HepG2 (cell line): ENCODE data around the gene DNPH1. TPM values are rescaled to one million over a fixed set of nuclear protein-coding genes. Genes with fewer than 3 reads are reported as not detected.

ENCODE experiments used
- FOXP1 ChIP-seq, 2 experiments: fragments of 450-650 bp in 1 of 2; IDR thresholded peaks; 2 replicates each; pipeline ENCODE4 v1.6.1; 2017 to 2018; ENCODE audit warnings: antibody characterized with exemption in 1 of 2
- MAF1 ChIP-seq: sonication (generic); formaldehyde crosslinking; IDR thresholded peaks from 2 replicates; pipeline ENCODE4 v1.5.0; 2020; ENCODE audit warnings: missing genetic modification reagents, borderline replicate concordance
- NAIF1 ChIP-seq: sonication (generic); formaldehyde crosslinking; IDR thresholded peaks from 2 replicates; pipeline ENCODE4 v1.5.0; 2020; ENCODE audit warnings: mild to moderate bottlenecking, missing genetic modification reagents, borderline replicate concordance
- REPIN1 ChIP-seq: sonication (generic); formaldehyde crosslinking; IDR thresholded peaks from 2 replicates; pipeline ENCODE4 v1.8.0; 2022; ENCODE audit warnings: missing genetic modification reagents, low read depth, mild to moderate bottlenecking, borderline replicate concordance
- REXO4 ChIP-seq: sonication (generic); formaldehyde crosslinking; IDR thresholded peaks from 2 replicates; pipeline ENCODE4 v1.8.0; 2022; ENCODE audit warnings: missing genetic modification reagents, mild to moderate bottlenecking, borderline replicate concordance
- SRSF9 ChIP-seq: fragments of 200-400 bp; formaldehyde crosslinking; IDR thresholded peaks from 2 replicates; pipeline ENCODE4 v1.6.1; 2018; ENCODE audit warnings: borderline replicate concordance, mild to moderate bottlenecking, low read depth, low read length; ENCODE audit not compliant: insufficient read depth, poor library complexity, severe bottlenecking
- TEAD2 ChIP-seq: sonication (generic); formaldehyde crosslinking; IDR thresholded peaks from 2 replicates; pipeline ENCODE4 v1.9.0; 2021; ENCODE audit warnings: missing genetic modification reagents
- ZNF20 ChIP-seq: sonication (generic); formaldehyde crosslinking; IDR thresholded peaks from 2 replicates; pipeline ENCODE4 v1.4.0; 2020; ENCODE audit warnings: mild to moderate bottlenecking, moderate library complexity, missing genetic modification reagents
- ZNF205 ChIP-seq: IDR thresholded peaks from 2 replicates; pipeline ENCODE4 v1.6.1; 2018; ENCODE audit warnings: missing biosample characterization, missing genetic modification reagents
- ZNF296 ChIP-seq: sonication (generic); formaldehyde crosslinking; conservative IDR thresholded peaks from 2 replicates; pipeline ENCODE4 v1.5.0; 2020; ENCODE audit warnings: mild to moderate bottlenecking, missing genetic modification reagents
- ZNF547 ChIP-seq: sonication (generic); formaldehyde crosslinking; IDR thresholded peaks from 2 replicates; pipeline ENCODE4 v1.5.1; 2020; ENCODE audit warnings: mild to moderate bottlenecking, missing genetic modification reagents
- ZNF605 ChIP-seq: sonication (generic); formaldehyde crosslinking; IDR thresholded peaks from 2 replicates; pipeline ENCODE4 v1.8.0; 2022; ENCODE audit warnings: mild to moderate bottlenecking, missing genetic modification reagents
- ZNF672 ChIP-seq: sonication (generic); formaldehyde crosslinking; IDR thresholded peaks from 2 replicates; pipeline ENCODE4 v1.8.1; 2022; ENCODE audit warnings: missing genetic modification reagents
- ZNF768 ChIP-seq: sonication (generic); formaldehyde crosslinking; IDR thresholded peaks from 2 replicates; pipeline ENCODE4 v1.4.0; 2020; ENCODE audit warnings: missing genetic modification reagents
- polyA plus RNA-seq, 8 experiments: library from polyadenylated mRNA; depleted of rRNA in 3 of 8; stranded (reverse) in 7 of 8; unstranded in 1 of 8; fragments of >200 nt; fragmentation: Illumina TruSeq in 4 of 8; extraction: Trizol in 4 of 8; gene quantifications; 2 replicates each; pipeline versions ENCODE4 v1.2.1 to v1.2.3, GENCODE V29; 2011 to 2016; ENCODE audit warnings: low read depth in 4 of 8, missing spikeins in 1 of 8, mixed read lengths in 1 of 8; ENCODE audit not compliant: insufficient read depth in 1 of 8
- total RNA-seq, 5 experiments: library from RNA; depleted of rRNA; stranded (reverse); fragments of >200 nt; fragmentation: Illumina TruSeq; extraction: Trizol; gene quantifications; 2 replicates each; pipeline ENCODE4 v1.2.3, GENCODE V29; 2016; ENCODE audit warnings: low read depth in 1 of 5
- TF ChIP-seq, protein P1 (sequence below): IDR thresholded peaks from 2 replicates; pipeline ENCODE4 v1.6.1; 2016; ENCODE audit warnings: mild to moderate bottlenecking
- TF ChIP-seq, protein P2 (sequence below): IDR thresholded peaks from 2 replicates; pipeline ENCODE4 v1.6.1; 2016; ENCODE audit warnings: missing genetic modification reagents, missing compliant biosample characterization
- TF ChIP-seq, protein P3 (sequence below): sonication (generic); formaldehyde crosslinking; IDR thresholded peaks from 2 replicates; pipeline ENCODE4 v1.4.0; 2020; ENCODE audit warnings: mild to moderate bottlenecking, missing genetic modification reagents
- TF ChIP-seq, protein P4 (sequence below): sonication (generic); formaldehyde crosslinking; IDR thresholded peaks from 2 replicates; pipeline ENCODE4 v1.4.0; 2020; ENCODE audit warnings: missing genetic modification reagents, borderline replicate concordance

The DNPH1 gene
- total and polyA plus RNA-seq, 2 of the 13 experiments (the other 11 are each of a cell fraction or from before 2014, with no cell fraction given): 56.5 to 75.1 TPM

DNA sequence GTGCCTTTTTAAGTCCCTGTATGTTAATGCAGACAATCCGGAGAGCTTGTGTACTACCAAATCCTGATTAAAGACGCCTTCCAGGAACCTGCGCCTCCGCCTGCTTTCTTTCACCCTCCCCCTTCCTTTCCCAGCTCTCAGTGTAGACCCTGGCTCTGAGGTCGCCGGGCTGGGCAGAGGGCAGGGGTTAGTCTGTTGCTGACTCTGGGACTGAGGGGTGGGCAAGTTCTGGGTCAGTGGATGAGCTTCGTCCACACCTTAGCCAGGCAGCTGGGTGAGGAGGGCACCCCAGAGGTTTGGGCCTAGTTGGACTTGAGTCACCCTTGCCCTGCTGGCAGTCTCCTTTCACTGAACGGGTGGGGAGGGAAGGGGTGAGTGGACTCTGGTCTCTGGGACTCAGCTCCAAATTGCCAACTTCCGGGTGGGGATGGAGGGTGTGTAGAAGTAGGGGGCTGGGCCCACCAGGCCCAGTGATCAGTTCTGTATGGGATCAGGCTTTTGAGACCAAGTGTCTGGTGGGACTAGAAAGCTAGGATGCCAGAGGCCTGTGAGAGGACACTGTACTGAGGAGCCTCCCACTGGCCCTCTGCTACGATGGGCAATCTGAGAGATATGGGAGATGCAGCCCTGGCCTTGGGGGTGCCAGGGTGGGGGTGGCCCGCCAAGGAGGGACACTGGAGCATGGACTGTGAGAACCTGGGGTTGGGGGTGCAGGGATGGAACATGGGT is 47.5 kb upstream of the DNPH1 start (continued):
- TF ChIP-seq, protein P1, sequence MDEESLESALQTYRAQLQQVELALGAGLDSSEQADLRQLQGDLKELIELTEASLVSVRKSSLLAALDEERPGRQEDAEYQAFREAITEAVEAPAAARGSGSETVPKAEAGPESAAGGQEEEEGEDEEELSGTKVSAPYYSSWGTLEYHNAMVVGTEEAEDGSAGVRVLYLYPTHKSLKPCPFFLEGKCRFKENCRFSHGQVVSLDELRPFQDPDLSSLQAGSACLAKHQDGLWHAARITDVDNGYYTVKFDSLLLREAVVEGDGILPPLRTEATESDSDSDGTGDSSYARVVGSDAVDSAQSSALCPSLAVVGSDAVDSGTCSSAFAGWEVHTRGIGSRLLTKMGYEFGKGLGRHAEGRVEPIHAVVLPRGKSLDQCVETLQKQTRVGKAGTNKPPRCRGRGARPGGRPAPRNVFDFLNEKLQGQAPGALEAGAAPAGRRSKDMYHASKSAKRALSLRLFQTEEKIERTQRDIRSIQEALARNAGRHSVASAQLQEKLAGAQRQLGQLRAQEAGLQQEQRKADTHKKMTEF (CRISPR knock-in tag): peak; percentile 80
- TF ChIP-seq ZNF605 (CRISPR knock-in tag) (peak; percentile 80), ZNF296 (no peak; the same call in 1 of the 2 replicates), ZNF768 (CRISPR knock-in tag) (no peak), FOXP1 (IDR thresholded peaks at IDR 0.05) (no peak), FOXP1 (CRISPR knock-in tag; IDR thresholded peaks at IDR 0.05) (peak; percentile 39; the same call in 1 of the 2 replicates), ZNF547 (CRISPR knock-in tag) (peak; percentile 40; the same call in 1 of the 2 replicates), TEAD2 (no peak), ZNF20 (no peak), SRSF9 (no peak), MAF1 (CRISPR knock-in tag) (no peak), REPIN1 (CRISPR knock-in tag) (no peak), NAIF1 (CRISPR knock-in tag) (no peak), ZNF672 (no peak), ZNF205 (CRISPR knock-in tag) (0 out of 2 replicates have a peak, but pooled peaks have one; percentile 37), REXO4 (CRISPR knock-in tag) (no peak)
- TF ChIP-seq, protein P2, sequence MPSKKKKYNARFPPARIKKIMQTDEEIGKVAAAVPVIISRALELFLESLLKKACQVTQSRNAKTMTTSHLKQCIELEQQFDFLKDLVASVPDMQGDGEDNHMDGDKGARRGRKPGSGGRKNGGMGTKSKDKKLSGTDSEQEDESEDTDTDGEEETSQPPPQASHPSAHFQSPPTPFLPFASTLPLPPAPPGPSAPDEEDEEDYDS: peak; percentile 75
- TF ChIP-seq, protein P3, sequence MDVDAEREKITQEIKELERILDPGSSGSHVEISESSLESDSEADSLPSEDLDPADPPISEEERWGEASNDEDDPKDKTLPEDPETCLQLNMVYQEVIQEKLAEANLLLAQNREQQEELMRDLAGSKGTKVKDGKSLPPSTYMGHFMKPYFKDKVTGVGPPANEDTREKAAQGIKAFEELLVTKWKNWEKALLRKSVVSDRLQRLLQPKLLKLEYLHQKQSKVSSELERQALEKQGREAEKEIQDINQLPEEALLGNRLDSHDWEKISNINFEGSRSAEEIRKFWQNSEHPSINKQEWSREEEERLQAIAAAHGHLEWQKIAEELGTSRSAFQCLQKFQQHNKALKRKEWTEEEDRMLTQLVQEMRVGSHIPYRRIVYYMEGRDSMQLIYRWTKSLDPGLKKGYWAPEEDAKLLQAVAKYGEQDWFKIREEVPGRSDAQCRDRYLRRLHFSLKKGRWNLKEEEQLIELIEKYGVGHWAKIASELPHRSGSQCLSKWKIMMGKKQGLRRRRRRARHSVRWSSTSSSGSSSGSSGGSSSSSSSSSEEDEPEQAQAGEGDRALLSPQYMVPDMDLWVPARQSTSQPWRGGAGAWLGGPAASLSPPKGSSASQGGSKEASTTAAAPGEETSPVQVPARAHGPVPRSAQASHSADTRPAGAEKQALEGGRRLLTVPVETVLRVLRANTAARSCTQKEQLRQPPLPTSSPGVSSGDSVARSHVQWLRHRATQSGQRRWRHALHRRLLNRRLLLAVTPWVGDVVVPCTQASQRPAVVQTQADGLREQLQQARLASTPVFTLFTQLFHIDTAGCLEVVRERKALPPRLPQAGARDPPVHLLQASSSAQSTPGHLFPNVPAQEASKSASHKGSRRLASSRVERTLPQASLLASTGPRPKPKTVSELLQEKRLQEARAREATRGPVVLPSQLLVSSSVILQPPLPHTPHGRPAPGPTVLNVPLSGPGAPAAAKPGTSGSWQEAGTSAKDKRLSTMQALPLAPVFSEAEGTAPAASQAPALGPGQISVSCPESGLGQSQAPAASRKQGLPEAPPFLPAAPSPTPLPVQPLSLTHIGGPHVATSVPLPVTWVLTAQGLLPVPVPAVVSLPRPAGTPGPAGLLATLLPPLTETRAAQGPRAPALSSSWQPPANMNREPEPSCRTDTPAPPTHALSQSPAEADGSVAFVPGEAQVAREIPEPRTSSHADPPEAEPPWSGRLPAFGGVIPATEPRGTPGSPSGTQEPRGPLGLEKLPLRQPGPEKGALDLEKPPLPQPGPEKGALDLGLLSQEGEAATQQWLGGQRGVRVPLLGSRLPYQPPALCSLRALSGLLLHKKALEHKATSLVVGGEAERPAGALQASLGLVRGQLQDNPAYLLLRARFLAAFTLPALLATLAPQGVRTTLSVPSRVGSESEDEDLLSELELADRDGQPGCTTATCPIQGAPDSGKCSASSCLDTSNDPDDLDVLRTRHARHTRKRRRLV (CRISPR knock-in tag): no peak; the same call in 1 of the 2 replicates
- TF ChIP-seq, protein P4, sequence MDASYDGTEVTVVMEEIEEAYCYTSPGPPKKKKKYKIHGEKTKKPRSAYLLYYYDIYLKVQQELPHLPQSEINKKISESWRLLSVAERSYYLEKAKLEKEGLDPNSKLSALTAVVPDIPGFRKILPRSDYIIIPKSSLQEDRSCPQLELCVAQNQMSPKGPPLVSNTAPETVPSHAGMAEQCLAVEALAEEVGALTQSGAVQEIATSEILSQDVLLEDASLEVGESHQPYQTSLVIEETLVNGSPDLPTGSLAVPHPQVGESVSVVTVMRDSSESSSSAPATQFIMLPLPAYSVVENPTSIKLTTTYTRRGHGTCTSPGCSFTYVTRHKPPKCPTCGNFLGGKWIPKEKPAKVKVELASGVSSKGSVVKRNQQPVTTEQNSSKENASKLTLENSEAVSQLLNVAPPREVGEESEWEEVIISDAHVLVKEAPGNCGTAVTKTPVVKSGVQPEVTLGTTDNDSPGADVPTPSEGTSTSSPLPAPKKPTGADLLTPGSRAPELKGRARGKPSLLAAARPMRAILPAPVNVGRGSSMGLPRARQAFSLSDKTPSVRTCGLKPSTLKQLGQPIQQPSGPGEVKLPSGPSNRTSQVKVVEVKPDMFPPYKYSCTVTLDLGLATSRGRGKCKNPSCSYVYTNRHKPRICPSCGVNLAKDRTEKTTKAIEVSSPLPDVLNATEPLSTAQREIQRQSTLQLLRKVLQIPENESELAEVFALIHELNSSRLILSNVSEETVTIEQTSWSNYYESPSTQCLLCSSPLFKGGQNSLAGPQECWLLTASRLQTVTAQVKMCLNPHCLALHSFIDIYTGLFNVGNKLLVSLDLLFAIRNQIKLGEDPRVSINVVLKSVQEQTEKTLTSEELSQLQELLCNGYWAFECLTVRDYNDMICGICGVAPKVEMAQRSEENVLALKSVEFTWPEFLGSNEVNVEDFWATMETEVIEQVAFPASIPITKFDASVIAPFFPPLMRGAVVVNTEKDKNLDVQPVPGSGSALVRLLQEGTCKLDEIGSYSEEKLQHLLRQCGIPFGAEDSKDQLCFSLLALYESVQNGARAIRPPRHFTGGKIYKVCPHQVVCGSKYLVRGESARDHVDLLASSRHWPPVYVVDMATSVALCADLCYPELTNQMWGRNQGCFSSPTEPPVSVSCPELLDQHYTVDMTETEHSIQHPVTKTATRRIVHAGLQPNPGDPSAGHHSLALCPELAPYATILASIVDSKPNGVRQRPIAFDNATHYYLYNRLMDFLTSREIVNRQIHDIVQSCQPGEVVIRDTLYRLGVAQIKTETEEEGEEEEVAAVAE (CRISPR knock-in tag): peak; percentile 64; the same call in 1 of the 2 replicates
